Lower lobe of right lung (tissue), 2 donors: ENCODE results near the gene S100PBP. TPM values are rescaled to one million over a fixed set of nuclear protein-coding genes. Genes with fewer than 3 reads are reported as not detected.

Source experiments
- ATAC-seq, 2 donors: fragments of 200-7000 bp; cut with Tn5 transposase; one replicate each; pipeline ENCODE4 v1.9.1; 2020 to 2022; ENCODE audit warnings: mild to moderate bottlenecking in 2 of 2, moderate library complexity in 2 of 2
- DNase-seq: peaks from one replicate; pipeline ENCODE4 v3.0.0-alpha.2; 2020
- H3K27ac ChIP-seq: fragments of 200-600 bp; one replicate; pipeline ENCODE4 v1.8.0; 2022
- H3K27me3 ChIP-seq: fragments of 200-600 bp; one replicate; pipeline ENCODE4 v1.8.0; 2022; ENCODE audit warnings: low read depth
- H3K36me3 ChIP-seq: fragments of 200-600 bp; one replicate; pipeline ENCODE4 v1.8.0; 2022; ENCODE audit warnings: mild to moderate bottlenecking
- H3K4me1 ChIP-seq: fragments of 200-600 bp; one replicate; pipeline ENCODE4 v1.8.0; 2022
- H3K4me3 ChIP-seq: fragments of 200-600 bp; one replicate; pipeline ENCODE4 v1.8.0; 2022; ENCODE audit warnings: mild to moderate bottlenecking
- H3K9me3 ChIP-seq: fragments of 200-600 bp; one replicate; pipeline ENCODE4 v1.8.0; 2022
- intact Hi-C: fragments of 100-400 bp; cut with DNase I; formaldehyde crosslinking; loops from one replicate; pipeline ENCODE4 v1.11.0; 2022
- total RNA-seq: library from RNA; stranded (reverse); fragmentation: NEBNext Ultra II Directional; extraction: Animal tissue kit (Norgen Biotek cat#: 25700); gene quantifications from one replicate; pipeline ENCODE4 v1.2.1, GENCODE V29; 2021
- TF ChIP-seq, protein P1 (sequence below): fragments of 200-600 bp; IDR thresholded peaks from one replicate; pipeline ENCODE4 v1.8.0; 2022; ENCODE audit warnings: antibody characterized with exemption, mild to moderate bottlenecking
- donor health status: DM: no; HTN: yes; CAD: no; lungs with severe emphysema.

Gene S100PBP
- total RNA-seq, 1 donor from 2014 or later = 37.5 TPM

DNA sequence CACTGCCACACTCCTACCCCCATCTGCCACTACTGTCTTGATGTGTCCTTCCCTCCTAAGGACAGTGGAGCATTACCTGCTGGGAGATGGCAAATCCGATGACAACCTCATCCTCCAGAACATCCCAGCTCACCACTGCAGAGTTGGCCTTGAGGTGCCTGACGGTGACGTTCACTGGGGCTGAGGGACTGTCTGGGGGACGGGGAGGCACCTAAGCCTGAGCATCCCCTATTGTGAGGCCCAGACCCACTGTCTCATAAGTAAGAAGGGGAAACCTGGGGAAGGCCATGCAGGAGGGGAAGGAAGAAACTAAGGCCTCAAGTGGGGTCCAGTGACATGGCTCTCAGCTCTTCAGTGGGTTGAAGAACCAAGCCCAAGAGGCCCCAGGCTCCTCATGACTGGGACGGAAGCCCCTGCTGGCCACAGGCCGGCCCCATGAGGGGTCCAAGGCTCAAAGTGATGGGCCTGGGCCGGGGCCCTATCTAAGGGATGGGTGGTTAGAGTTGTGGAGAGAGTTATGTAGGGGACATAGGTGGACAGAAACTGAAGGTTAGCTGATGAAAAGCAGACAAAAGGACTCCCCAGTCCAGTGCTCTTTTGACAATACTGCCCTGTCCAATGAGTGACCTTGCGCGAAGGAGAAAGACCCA lies 51.5 kb downstream of the S100PBP start:
- intact Hi-C loops = no loop called here
- Histone ChIP-seq H3K36me3 (peaks cover 2% of the 10 kb centered on the region), H3K9me3 (no peaks in the 10 kb centered on the region), H3K27me3 (peaks cover 34% of the 10 kb centered on the region), H3K4me1 (peaks cover 17% of the 10 kb centered on the region), H3K4me3 (no peak overlapping the region), H3K27ac (no peak overlapping the region)
- DNase-seq (no peak), ATAC-seq (no peak)
- TF ChIP-seq, protein P1, sequence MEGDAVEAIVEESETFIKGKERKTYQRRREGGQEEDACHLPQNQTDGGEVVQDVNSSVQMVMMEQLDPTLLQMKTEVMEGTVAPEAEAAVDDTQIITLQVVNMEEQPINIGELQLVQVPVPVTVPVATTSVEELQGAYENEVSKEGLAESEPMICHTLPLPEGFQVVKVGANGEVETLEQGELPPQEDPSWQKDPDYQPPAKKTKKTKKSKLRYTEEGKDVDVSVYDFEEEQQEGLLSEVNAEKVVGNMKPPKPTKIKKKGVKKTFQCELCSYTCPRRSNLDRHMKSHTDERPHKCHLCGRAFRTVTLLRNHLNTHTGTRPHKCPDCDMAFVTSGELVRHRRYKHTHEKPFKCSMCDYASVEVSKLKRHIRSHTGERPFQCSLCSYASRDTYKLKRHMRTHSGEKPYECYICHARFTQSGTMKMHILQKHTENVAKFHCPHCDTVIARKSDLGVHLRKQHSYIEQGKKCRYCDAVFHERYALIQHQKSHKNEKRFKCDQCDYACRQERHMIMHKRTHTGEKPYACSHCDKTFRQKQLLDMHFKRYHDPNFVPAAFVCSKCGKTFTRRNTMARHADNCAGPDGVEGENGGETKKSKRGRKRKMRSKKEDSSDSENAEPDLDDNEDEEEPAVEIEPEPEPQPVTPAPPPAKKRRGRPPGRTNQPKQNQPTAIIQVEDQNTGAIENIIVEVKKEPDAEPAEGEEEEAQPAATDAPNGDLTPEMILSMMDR = no peak

DNA sequence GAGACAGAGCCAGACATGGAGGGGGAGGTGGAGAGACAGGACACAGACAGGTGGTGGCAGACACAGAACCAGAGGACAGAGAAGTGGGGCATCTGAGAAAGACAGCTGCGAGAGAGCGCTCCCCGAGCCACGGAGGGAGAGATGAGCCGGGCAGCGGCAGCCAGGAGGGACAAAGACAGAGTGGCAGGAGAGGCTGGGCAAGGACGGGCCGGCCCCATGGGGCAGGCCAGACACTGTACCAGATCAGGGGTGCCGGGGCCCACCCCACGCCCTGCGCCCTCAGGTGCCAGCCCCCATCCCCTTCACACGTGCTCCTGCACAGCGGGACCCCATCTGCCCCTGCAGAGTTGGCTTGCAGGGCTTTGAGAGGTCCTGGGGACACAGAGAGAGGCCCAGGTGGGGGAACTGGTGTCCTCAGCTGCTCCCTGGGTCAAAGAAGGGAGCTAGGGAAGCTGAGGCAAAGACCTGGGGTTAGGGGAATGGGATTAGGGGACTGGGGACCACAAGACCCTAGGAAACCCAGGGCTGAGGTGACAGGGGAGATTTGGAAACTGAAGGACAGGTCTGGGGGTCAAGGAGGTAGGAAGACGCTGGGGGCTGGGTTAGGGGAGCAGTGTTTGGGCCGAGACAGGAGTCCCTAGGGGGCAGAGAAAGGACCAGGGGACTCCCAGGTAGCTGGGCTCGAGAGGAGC lies 52.6 kb downstream of the S100PBP start:
- ATAC-seq (no peak), DNase-seq (no peak)
- H3K9me3 ChIP-seq = no peaks in the 10 kb centered on the region
- H3K27me3 ChIP-seq = peaks cover 34% of the 10 kb centered on the region
- H3K4me1 ChIP-seq = peaks cover 17% of the 10 kb centered on the region
- peak overlapping the region; percentile 14 for H3K4me3 ChIP-seq
- TF ChIP-seq, protein P1 = no peak
- intact Hi-C loops = no loop called here
- H3K27ac ChIP-seq = no peak overlapping the region
- no peaks in the 10 kb centered on the region for H3K36me3 ChIP-seq

DNA sequence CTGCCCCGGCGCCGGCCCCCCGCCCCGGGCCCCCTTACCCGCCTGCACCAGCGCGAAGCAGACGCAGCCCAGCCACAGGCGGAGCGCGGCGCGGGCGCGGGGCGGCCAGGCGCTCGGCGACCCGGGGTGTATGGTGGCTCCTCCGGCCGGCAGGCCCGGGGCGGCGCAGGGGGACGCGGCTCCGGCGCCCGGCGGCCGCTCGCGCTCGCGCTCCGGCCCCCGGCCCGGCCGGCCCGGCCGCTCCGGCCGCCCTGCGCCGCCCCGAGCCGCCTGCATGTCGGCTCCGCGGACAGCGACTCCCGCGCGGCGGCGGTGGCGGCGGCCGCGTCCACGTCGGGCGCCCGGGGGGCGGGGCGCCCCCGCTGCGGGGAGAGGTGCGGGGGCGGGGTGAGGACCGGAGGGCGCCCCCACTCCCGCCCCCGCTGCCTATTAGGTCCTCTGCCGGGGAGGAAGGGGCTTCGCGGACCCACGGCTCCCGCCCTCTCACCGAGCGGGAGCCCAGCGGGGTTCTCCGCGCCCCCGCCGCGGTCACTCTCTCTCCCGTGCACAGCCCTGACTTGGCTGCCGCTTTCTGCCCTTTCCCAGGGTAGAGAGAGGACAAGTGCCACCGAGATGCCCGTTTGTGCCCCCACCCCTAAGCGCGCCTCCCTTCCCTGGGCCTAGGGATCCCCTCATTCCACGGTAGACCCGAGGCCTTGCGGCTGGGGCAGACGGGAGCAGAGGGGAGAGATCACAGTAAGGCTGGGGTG lies 53.3 kb downstream of the S100PBP start, which contains the start of gene FNDC5:
Gene FNDC5 (minus strand): TSS at position 298 of the 749 bp plus-strand sequence.
- TF ChIP-seq, protein P1 = no peak
- H3K9me3 ChIP-seq = no peaks in the 10 kb centered on the region
- no peak within 1 kb of the TSS for H3K27ac ChIP-seq
- H3K27me3 ChIP-seq = peaks cover 34% of the 10 kb centered on the region
- peaks cover 17% of the 10 kb centered on the region for H3K4me1 ChIP-seq
- intact Hi-C loops = no loop called here
- peak within 1 kb of the TSS; percentile 43 for H3K4me3 ChIP-seq
- H3K36me3 ChIP-seq = no peaks in the 10 kb centered on the region
- ATAC-seq (peak; percentile 37 to 46), DNase-seq (no peak)

DNA sequence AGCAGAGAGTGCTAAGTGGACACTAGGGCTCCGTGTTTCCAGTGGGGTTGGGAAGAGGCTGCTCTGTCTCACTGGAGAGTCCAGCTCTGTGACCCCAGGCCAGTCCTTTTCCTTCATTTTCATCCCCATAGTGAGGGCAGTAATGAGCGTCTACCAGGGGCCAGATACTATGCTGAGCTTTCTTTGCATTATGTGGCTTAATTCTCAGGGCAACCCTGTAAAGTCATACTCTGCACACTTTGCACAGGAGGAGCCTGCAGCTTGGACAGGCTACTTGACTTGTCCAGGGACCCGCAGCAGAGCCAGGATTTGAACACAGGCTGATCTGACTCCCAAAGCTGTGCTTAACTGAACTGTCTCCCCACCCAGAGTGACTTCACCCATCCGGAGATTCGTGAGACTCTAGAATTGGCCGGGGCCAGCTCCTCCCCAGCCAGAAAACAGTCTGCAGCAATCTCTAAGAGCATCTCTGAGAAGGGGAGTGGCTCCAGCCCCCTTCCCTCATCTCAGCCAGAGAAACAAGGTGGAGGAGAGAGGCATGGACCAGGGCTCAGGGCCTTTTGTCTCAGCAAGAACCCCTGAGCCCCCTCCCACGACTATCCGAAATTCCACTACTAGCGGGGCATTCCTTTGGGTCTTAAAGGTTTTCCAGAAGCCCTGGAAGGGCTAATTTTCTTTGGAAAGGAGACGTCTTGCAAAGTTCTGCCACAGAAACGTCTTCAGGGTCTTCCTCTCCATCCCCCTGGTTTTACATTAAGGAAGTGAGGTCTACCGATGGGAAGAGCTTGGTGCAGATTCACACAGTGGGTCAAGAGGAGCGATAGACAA lies 54.1 kb downstream of the S100PBP start:
- H3K4me3 ChIP-seq = peak overlapping the region; percentile 43
- TF ChIP-seq, protein P1 = no peak
- H3K36me3 ChIP-seq = no peaks in the 10 kb centered on the region
- no peak for ATAC-seq
- no peaks in the 10 kb centered on the region for H3K9me3 ChIP-seq
- no peak for DNase-seq
- no peak overlapping the region for H3K27ac ChIP-seq
- H3K4me1 ChIP-seq = peaks cover 21% of the 10 kb centered on the region
- intact Hi-C loops = no loop called here
- H3K27me3 ChIP-seq = peaks cover 38% of the 10 kb centered on the region

DNA sequence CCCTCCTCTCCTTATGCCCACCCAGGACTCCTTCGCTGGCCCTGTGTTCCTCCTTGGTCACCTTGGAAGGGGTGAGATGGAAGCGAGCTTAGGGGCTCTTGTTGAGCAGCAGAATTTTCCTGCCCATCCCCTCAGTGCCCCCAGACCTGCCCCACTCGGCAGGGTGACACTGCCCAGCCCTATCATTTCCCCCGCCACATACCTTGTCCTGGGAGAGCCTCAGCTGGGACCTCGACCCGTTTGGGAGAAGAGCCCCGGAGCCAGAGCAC lies 54.7 kb downstream of the S100PBP start:
- intact Hi-C loops = no loop called here
- no peak overlapping the region for H3K27ac ChIP-seq
- no peak for DNase-seq
- H3K4me1 ChIP-seq = peaks cover 23% of the 10 kb centered on the region
- TF ChIP-seq, protein P1 = no peak
- ATAC-seq = no peak
- H3K9me3 ChIP-seq = no peaks in the 10 kb centered on the region
- peaks cover 44% of the 10 kb centered on the region for H3K27me3 ChIP-seq
- no peaks in the 10 kb centered on the region for H3K36me3 ChIP-seq
- H3K4me3 ChIP-seq = no peak overlapping the region
